Ovary (tissue), 3 donors: ENCODE measurements around the gene POU2AF2.

Source experiments
- CTCF ChIP-seq, 3 donors: fragments of 450-650 bp in 2 of 3; fragments of 200-600 bp in 1 of 3; IDR thresholded peaks; one replicate each; pipeline versions ENCODE4 v1.5.1 to v1.8.0; 2016 to 2022; ENCODE audit warnings: antibody characterized with exemption in 3 of 3, mild to moderate bottlenecking in 1 of 3
- EP300 ChIP-seq: sonication (generic); formaldehyde crosslinking; IDR thresholded peaks from one replicate; pipeline ENCODE4 v1.6.1; 2017; ENCODE audit warnings: antibody characterized with exemption
- POLR2A ChIP-seq: fragments of 450-650 bp; IDR thresholded peaks from one replicate; pipeline ENCODE4 v1.6.1; 2017; ENCODE audit warnings: antibody characterized with exemption, mild to moderate bottlenecking, moderate library complexity
- donor health status: DM: no; HTN: no; CAD: no.

GRCh38 chr11:111265421-111265820 lies 19.9 kb downstream of the POU2AF2 start:
- no peak for TF ChIP-seq CTCF (IDR thresholded peaks at IDR 0.05)
- TF ChIP-seq POLR2A = no peak
- no peak for TF ChIP-seq EP300
